Thyroid gland (tissue), 4 donors: Measurements from ENCODE around the gene RAD23B.

Experiments
- CTCF ChIP-seq, 6 experiments: fragments of 200-600 bp in 3 of 6; fragments of 450-650 bp in 3 of 6; sonication (generic) in 3 of 6; IDR thresholded peaks; one replicate each; pipeline ENCODE4 v1.5.1; 2016 to 2019; ENCODE audit warnings: antibody characterized with exemption in 6 of 6, mild to moderate bottlenecking in 2 of 6, inconsistent platforms in 1 of 6, moderate library complexity in 1 of 6
- POLR2A ChIP-seq, 2 donors: fragments of 450-650 bp; IDR thresholded peaks; one replicate each; pipeline ENCODE4 v1.6.1; 2017; ENCODE audit warnings: antibody characterized with exemption in 2 of 2, mild to moderate bottlenecking in 2 of 2, moderate library complexity in 1 of 2

GRCh38 chr9:107309271-107309670 lies 26.2 kb downstream of the RAD23B start:
- TF ChIP-seq CTCF (IDR thresholded peaks at IDR 0.05) (no peak), POLR2A (IDR thresholded peaks at IDR 0.05) (no peak)
